T1000 (cell line): Measurements from ENCODE around the gene TGOLN2.
"Not testable (repeated sequence)": the region's sequence is repeated elsewhere in the genome, so short reads cannot be mapped to it uniquely, and the experiment has no call there.

Experiments
- DNase-seq: peaks from one replicate; lab custom pipeline; 2025; ENCODE audit warnings: mixed read lengths; lab: John Stamatoyannopoulos, UW

TGOLN2 gene

GRCh38 chr2:85340034-85340892 lies 12.5 kb upstream of the TGOLN2 start:
- DNase-seq = no peak

GRCh38 chr2:85334928-85335327 lies 7.1 kb upstream of the TGOLN2 start:
- DNase-seq = no peak

- not testable (repeated sequence) for DNase-seq
Observed at GRCh38 chr2:85333877-85334276, 6.1 kb upstream of the TGOLN2 start.

GRCh38 chr2:85330839-85331636 lies 3.2 kb upstream of the TGOLN2 start:
- DNase-seq = no peak

GRCh38 chr2:85329701-85330100 lies 1.9 kb upstream of the TGOLN2 start:
- not testable (repeated sequence) for DNase-seq

- DNase-seq = no peak
Observed at GRCh38 chr2:85329181-85329651, 1.4 kb upstream of the TGOLN2 start.

GRCh38 chr2:85327160-85327821 lies 498 bp downstream of the TGOLN2 start:
- DNase-seq = no peak

GRCh38 chr2:85326406-85327159 lies 1.2 kb downstream of the TGOLN2 start:
- DNase-seq = no peak

- DNase-seq = no peak
Observed at GRCh38 chr2:85325466-85325811, 2.4 kb downstream of the TGOLN2 start.

- DNase-seq = no peak
Observed at GRCh38 chr2:85324639-85325465, 2.9 kb downstream of the TGOLN2 start.

- not testable (repeated sequence) for DNase-seq
Observed at GRCh38 chr2:85323988-85324367, 3.8 kb downstream of the TGOLN2 start.

- DNase-seq = no peak
Observed at GRCh38 chr2:85323351-85323987, 4.3 kb downstream of the TGOLN2 start.

- DNase-seq = no peak
Observed at GRCh38 chr2:85319796-85320195, 8.0 kb downstream of the TGOLN2 start.

- no peak for DNase-seq
Observed at GRCh38 chr2:85318222-85319074, 9.3 kb downstream of the TGOLN2 start.

- DNase-seq = not testable (repeated sequence)
Observed at GRCh38 chr2:85315921-85316320, 11.9 kb downstream of the TGOLN2 start.

GRCh38 chr2:85314884-85315242 lies 12.9 kb downstream of the TGOLN2 start:
- no peak for DNase-seq

GRCh38 chr2:85312404-85312803 lies 15.4 kb downstream of the TGOLN2 start:
- DNase-seq = peak; percentile 17

- no peak for DNase-seq
Observed at GRCh38 chr2:85310330-85310729, 17.5 kb downstream of the TGOLN2 start.

GRCh38 chr2:85309699-85310321 lies 18.0 kb downstream of the TGOLN2 start:
- DNase-seq = no peak
